Measurements from ENCODE around the gene ACCSL. TPM values are rescaled to one million over a fixed set of nuclear protein-coding genes. Genes with fewer than 3 reads are reported as not detected.

The ACCSL gene
- polyA plus RNA-seq, 1 donor (not counting 4 experiments of a cell fraction or from before 2014, with no cell fraction given) = not detected

DNA sequence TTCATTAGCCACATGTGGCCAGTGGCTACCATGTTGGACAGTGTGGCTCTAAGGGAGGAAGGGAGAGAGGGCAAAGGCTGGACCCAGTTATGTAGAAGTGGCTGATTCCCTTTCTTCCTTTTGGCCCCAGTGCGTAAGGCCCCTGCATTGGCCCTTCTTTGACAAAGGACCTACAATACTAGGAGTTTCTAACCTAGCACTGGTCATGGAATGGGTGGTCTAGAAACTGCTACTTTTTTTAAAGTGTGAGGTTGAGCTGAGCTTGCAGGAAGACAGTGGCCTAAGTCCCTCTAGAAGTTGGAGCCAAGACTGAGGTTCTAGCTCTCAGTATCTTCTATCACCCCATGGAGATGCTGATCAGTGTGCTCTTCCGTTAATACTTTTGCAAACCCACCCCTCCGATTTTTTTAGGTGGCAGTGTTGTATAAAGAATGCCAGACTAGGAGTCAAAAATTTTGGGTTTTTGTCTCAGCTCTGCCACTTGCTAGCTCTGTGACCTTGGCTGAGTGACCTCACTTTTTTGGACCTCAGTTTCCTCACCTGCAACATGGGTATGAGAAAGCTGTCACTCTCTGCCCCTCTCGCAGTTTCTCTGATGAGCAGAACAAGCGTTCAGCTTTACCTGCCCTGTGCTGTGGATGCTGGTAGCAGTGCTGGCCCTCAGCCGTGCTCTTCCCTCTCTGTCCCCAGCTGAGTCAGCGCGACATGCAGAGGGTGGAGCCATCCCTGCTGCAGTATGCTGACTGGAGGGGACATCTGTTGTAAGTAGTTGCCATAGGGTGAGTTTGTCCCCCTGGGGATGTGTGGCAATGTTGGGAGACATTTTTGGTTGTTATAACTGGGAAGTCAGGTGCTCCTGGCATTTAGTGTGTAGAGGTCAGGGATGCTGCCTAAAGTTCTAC, 25.2 kb downstream of the ACCSL start:
- Histone ChIP-seq H3K36me3 (ENCODE audit: control insufficient read depth in 2 of 2, extremely low read depth in 1 of 2, insufficient read depth in 2 of 2, low read length in 2 of 2) (peaks cover 0 to 1% of the 10 kb centered on the region in 2 experiments), H3K9me1 (ENCODE audit: control insufficient read depth, extremely low read depth, insufficient read depth, low read length) (no peaks in the 10 kb centered on the region), H3K9ac (ENCODE audit: control insufficient read depth, extremely low read depth, insufficient read depth, low read length) (no peak overlapping the region), H3K4me1 (ENCODE audit: control insufficient read depth, extremely low read depth, insufficient read depth, low read length) (no peaks in the 10 kb centered on the region), H2AFZ (ENCODE audit: control insufficient read depth, low read length) (no peak overlapping the region), H3K27me3 (ENCODE audit: control insufficient read depth, extremely low read depth, insufficient read depth, low read length) (no peaks in the 10 kb centered on the region), H3K9me3 (ENCODE audit: control insufficient read depth, low read depth, low read length) (no peaks in the 10 kb centered on the region), H3K4me3 (ENCODE audit: control insufficient read depth in 2 of 3, extremely low read depth in 1 of 3, insufficient read depth in 2 of 3, low read depth in 1 of 3, low read length in 3 of 3) (no peak overlapping the region), H3K4me2 (ENCODE audit: control insufficient read depth, extremely low read depth, insufficient read depth, low read depth, low read length) (no peak overlapping the region), H3K79me2 (ENCODE audit: control insufficient read depth, insufficient read depth, low read length) (no peaks in the 10 kb centered on the region), H3K27ac (ENCODE audit: control insufficient read depth, insufficient read depth, low read length) (no peak overlapping the region), H4K20me1 (ENCODE audit: control insufficient read depth, extremely low read depth, insufficient read depth, low read length) (no peaks in the 10 kb centered on the region)
- FAIRE-seq (no peak), DNase-seq (ENCODE audit: low read depth, low spot score) (no peak)
- TF ChIP-seq EZH2 (IDR thresholded peaks at IDR 0.05; ENCODE audit: low read length) = no peak
- TF ChIP-seq, protein P1, sequence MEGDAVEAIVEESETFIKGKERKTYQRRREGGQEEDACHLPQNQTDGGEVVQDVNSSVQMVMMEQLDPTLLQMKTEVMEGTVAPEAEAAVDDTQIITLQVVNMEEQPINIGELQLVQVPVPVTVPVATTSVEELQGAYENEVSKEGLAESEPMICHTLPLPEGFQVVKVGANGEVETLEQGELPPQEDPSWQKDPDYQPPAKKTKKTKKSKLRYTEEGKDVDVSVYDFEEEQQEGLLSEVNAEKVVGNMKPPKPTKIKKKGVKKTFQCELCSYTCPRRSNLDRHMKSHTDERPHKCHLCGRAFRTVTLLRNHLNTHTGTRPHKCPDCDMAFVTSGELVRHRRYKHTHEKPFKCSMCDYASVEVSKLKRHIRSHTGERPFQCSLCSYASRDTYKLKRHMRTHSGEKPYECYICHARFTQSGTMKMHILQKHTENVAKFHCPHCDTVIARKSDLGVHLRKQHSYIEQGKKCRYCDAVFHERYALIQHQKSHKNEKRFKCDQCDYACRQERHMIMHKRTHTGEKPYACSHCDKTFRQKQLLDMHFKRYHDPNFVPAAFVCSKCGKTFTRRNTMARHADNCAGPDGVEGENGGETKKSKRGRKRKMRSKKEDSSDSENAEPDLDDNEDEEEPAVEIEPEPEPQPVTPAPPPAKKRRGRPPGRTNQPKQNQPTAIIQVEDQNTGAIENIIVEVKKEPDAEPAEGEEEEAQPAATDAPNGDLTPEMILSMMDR (optimal IDR thresholded peaks at IDR 0.05 in 1 of 3, IDR thresholded peaks at IDR 0.05 in 1 of 3, conservative IDR thresholded peaks at IDR 0.05 in 1 of 3; ENCODE audit: extremely low read depth in 1 of 3, insufficient read depth in 2 of 3, low read length in 3 of 3) = no peak
- dilution Hi-C loops (cut with MboI; ENCODE audit: extremely low pct_ligation_motif_present, low sequenced_read_pairs) = no loop called here

DNA sequence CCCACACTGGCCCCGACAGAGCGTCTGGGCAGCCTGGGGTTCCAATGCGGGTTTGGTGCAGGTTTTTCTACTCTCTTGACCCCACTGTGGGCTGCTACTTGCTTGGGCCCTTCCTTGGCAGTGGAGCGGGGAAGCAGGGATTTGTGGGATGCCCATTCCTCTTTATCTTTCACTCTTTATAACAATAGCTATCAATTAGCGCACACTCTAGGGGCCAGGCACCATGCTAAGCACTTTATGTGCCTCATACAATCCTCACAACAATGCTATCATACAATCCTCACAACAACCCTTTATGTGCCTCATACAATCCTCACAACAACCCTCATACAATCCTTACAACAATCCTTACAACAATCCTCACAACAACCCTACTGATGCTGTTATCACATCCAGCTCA, 31.0 kb downstream of the ACCSL start:
- no peak for FAIRE-seq
- no peak for TF ChIP-seq EZH2 (IDR thresholded peaks at IDR 0.05; ENCODE audit: low read length)
- H3K79me2 ChIP-seq (ENCODE audit: control insufficient read depth, insufficient read depth, low read length) = no peaks in the 10 kb centered on the region
- H3K4me1 ChIP-seq (ENCODE audit: control insufficient read depth, extremely low read depth, insufficient read depth, low read length) = no peaks in the 10 kb centered on the region
- H3K9me3 ChIP-seq (ENCODE audit: control insufficient read depth, low read depth, low read length) = no peaks in the 10 kb centered on the region
- H4K20me1 ChIP-seq (ENCODE audit: control insufficient read depth, extremely low read depth, insufficient read depth, low read length) = no peaks in the 10 kb centered on the region
- H2AFZ ChIP-seq (ENCODE audit: control insufficient read depth, low read length) = no peak overlapping the region
- H3K36me3 ChIP-seq (ENCODE audit: control insufficient read depth in 2 of 2, extremely low read depth in 1 of 2, insufficient read depth in 2 of 2, low read length in 2 of 2) = peaks cover 0 to 1% of the 10 kb centered on the region in 2 experiments
- H3K9me1 ChIP-seq (ENCODE audit: control insufficient read depth, extremely low read depth, insufficient read depth, low read length) = no peaks in the 10 kb centered on the region
- H3K27ac ChIP-seq (ENCODE audit: control insufficient read depth, insufficient read depth, low read length) = no peak overlapping the region
- no peak overlapping the region for H3K9ac ChIP-seq (ENCODE audit: control insufficient read depth, extremely low read depth, insufficient read depth, low read length)
- H3K27me3 ChIP-seq (ENCODE audit: control insufficient read depth, extremely low read depth, insufficient read depth, low read length) = no peaks in the 10 kb centered on the region
- no peak overlapping the region for H3K4me2 ChIP-seq (ENCODE audit: control insufficient read depth, extremely low read depth, insufficient read depth, low read depth, low read length)
- dilution Hi-C loops (cut with MboI; ENCODE audit: extremely low pct_ligation_motif_present, low sequenced_read_pairs) = no loop called here
- no peak overlapping the region for H3K4me3 ChIP-seq (ENCODE audit: control insufficient read depth in 2 of 3, extremely low read depth in 1 of 3, insufficient read depth in 2 of 3, low read depth in 1 of 3, low read length in 3 of 3)
- DNase-seq (ENCODE audit: low read depth, low spot score) = no peak
